Stimulated activated CD8-positive, alpha-beta memory T cell treated with anti-CD3 and anti-CD28 coated beads, Interleukin-15, amount 100 ng/mL, for 1 hour (primary cell): ENCODE results near the gene FAM170B.

Source experiments
- DNase-seq: peaks from one replicate; pipeline ENCODE4 v3.0.0-alpha.2; 2020; ENCODE audit warnings: low read depth

FAM170B gene

GRCh38 chr10:49169776-49170175 lies 36.0 kb upstream of the FAM170B start:
- no peak for DNase-seq

- no peak for DNase-seq
Measured at GRCh38 chr10:49168831-49169500, 35.1 kb upstream of the FAM170B start.

GRCh38 chr10:49168171-49168540 lies 34.3 kb upstream of the FAM170B start:
- no peak for DNase-seq

GRCh38 chr10:49167425-49168170 lies 33.8 kb upstream of the FAM170B start:
- DNase-seq: no peak

GRCh38 chr10:49166484-49167400 lies 32.9 kb upstream of the FAM170B start:
- no peak for DNase-seq

- no peak for DNase-seq
Measured at GRCh38 chr10:49165821-49166483, 32.1 kb upstream of the FAM170B start.

GRCh38 chr10:49165259-49165658 lies 31.4 kb upstream of the FAM170B start:
- DNase-seq: no peak

- DNase-seq: no peak
Measured at GRCh38 chr10:49164559-49165188, 30.9 kb upstream of the FAM170B start.

- no peak for DNase-seq
Measured at GRCh38 chr10:49163741-49164140, 29.9 kb upstream of the FAM170B start.

GRCh38 chr10:49162761-49163310 lies 29.0 kb upstream of the FAM170B start:
- DNase-seq: no peak

GRCh38 chr10:49162063-49162462 lies 28.2 kb upstream of the FAM170B start:
- DNase-seq: no peak

- DNase-seq: no peak
Measured at GRCh38 chr10:49161411-49161997, 27.7 kb upstream of the FAM170B start.

- no peak for DNase-seq
Measured at GRCh38 chr10:49160814-49161213, 27.0 kb upstream of the FAM170B start.

GRCh38 chr10:49160110-49160509 lies 26.3 kb upstream of the FAM170B start:
- no peak for DNase-seq

- no peak for DNase-seq
Measured at GRCh38 chr10:49158915-49159314, 25.1 kb upstream of the FAM170B start.

GRCh38 chr10:49158404-49158803 lies 24.6 kb upstream of the FAM170B start:
- DNase-seq: no peak

GRCh38 chr10:49157229-49157628 lies 23.4 kb upstream of the FAM170B start:
- DNase-seq: no peak

- DNase-seq: no peak
Measured at GRCh38 chr10:49154641-49155040, 20.8 kb upstream of the FAM170B start.

- DNase-seq: no peak
Measured at GRCh38 chr10:49153971-49154370, 20.1 kb upstream of the FAM170B start.

GRCh38 chr10:49153115-49153514 lies 19.3 kb upstream of the FAM170B start:
- DNase-seq: no peak

GRCh38 chr10:49152663-49153062 lies 18.8 kb upstream of the FAM170B start:
- DNase-seq: no peak
